ENCODE measurements around the gene HERC2. TPM values are rescaled to one million over a fixed set of nuclear protein-coding genes. Genes with fewer than 3 reads are reported as not detected.

The HERC2 gene
- total RNA-seq, 4 donors from 2014 or later: 14.1 to 98.3 (median 58.6) TPM

DNA sequence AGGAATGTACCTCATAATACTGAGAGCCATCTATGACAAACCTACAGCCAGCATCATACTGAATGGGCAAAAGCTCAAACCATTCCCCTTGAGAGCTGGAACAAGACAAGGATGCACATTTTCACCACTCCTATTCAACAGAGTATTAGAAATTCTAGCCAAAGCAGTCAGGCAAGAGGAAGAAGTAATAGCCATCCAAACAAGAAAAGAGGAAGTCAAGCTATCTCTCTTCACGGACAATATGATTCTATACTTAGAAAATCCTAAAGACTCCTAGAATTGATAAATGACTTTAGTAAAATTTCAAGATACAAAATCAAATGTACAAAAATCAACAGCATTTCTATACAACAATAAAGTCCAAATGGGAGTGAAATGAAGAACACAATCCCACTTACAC is 253.0 kb downstream of the HERC2 start:
- H3K4me3 ChIP-seq: no peak overlapping the region
- H3K36me3 ChIP-seq: no peaks in the 10 kb centered on the region
- no peaks in the 10 kb centered on the region for H3K9me3 ChIP-seq
- H3K4me1 ChIP-seq: no peaks in the 10 kb centered on the region
- no peak for TF ChIP-seq POLR2A (IDR thresholded peaks at IDR 0.05)
- TF ChIP-seq, protein P1, sequence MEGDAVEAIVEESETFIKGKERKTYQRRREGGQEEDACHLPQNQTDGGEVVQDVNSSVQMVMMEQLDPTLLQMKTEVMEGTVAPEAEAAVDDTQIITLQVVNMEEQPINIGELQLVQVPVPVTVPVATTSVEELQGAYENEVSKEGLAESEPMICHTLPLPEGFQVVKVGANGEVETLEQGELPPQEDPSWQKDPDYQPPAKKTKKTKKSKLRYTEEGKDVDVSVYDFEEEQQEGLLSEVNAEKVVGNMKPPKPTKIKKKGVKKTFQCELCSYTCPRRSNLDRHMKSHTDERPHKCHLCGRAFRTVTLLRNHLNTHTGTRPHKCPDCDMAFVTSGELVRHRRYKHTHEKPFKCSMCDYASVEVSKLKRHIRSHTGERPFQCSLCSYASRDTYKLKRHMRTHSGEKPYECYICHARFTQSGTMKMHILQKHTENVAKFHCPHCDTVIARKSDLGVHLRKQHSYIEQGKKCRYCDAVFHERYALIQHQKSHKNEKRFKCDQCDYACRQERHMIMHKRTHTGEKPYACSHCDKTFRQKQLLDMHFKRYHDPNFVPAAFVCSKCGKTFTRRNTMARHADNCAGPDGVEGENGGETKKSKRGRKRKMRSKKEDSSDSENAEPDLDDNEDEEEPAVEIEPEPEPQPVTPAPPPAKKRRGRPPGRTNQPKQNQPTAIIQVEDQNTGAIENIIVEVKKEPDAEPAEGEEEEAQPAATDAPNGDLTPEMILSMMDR (IDR thresholded peaks at IDR 0.05): no peak
- no peak overlapping the region for H3K27ac ChIP-seq
- intact Hi-C loops (cut with DNase I; ENCODE audit: low total_unique reads): no loop called here
- H3K27me3 ChIP-seq: no peaks in the 10 kb centered on the region
- DNase-seq: no peak

DNA sequence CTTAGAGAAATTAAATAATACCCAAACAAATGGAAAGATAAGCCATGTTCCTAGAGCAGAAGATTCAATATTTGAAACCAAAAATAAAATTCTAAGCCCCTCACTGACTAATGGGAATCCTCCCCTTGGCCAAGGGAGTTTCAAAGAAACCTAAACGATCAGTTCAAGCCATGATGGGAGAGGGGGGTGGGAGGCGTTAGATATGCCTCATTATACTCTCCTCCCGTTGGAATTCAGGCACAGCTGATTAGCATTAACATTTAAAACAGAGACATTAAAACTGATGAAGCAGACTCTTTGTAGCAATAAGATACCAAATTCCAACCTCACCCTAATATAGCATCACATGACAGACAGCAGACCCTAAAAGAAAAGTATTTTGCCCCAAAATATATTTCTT is 255.7 kb downstream of the HERC2 start:
- no peak overlapping the region for H3K4me3 ChIP-seq
- intact Hi-C loops (cut with DNase I; ENCODE audit: low total_unique reads): no loop called here
- no peak overlapping the region for H3K27ac ChIP-seq
- TF ChIP-seq POLR2A (IDR thresholded peaks at IDR 0.05): no peak
- TF ChIP-seq, protein P1 (IDR thresholded peaks at IDR 0.05): no peak
- DNase-seq: no peak
- H3K9me3 ChIP-seq: no peaks in the 10 kb centered on the region
- H3K36me3 ChIP-seq: no peaks in the 10 kb centered on the region
- no peaks in the 10 kb centered on the region for H3K4me1 ChIP-seq
- H3K27me3 ChIP-seq: no peaks in the 10 kb centered on the region

Small RNAs within 50 kb of the gene (small RNA-seq; reads per million reads assigned to genes)
- not detected for gene AC091304.5

Other genes with a start within 250 kb of the HERC2 start
- 1 to 10 TPM in 1 of 4 donors, under 1 TPM in 1, not detected in 2; 0.55 to 4.6 TPM for gene OCA2, start 222.9 kb downstream of the HERC2 start, total RNA-seq
- not detected for gene GOLGA6L24, start 35.9 kb upstream of the HERC2 start, total RNA-seq
- gene GOLGA8F, start 56.5 kb upstream of the HERC2 start, total RNA-seq: not detected
- not detected for gene GOLGA8G, start 210.8 kb upstream of the HERC2 start, total RNA-seq
- not detected for gene GOLGA6L25, start 231.4 kb upstream of the HERC2 start, total RNA-seq

All from uterus (tissue), 4 donors.